B cell (primary cell): ENCODE data around the gene CRTC2. TPM values are rescaled to one million over a fixed set of nuclear protein-coding genes. Genes with fewer than 3 reads are reported as not detected.
A peak's percentile ranks its signal among the peaks of the same experiment; 100 is the strongest.

Experiments
- ATAC-seq: fragments of 200-7000 bp; cut with Tn5 transposase; one replicate; pipeline ENCODE4 v1.10.0; 2021; ENCODE audit warnings: low read depth, mild to moderate bottlenecking, moderate number of reproducible peaks, moderate library complexity
- CTCF ChIA-PET: fragments of 350-600 bp; sonication (Branson Sonifier 250); formaldehyde crosslinking; loops from one replicate; lab custom pipeline; 2021; ENCODE audit warnings: antibody characterized with exemption, inconsistent platforms; lab: Charles Lee
- POLR2A ChIA-PET: fragments of 350-600 bp; sonication (Branson Sonifier 250); formaldehyde crosslinking; loops from one replicate; lab custom pipeline; 2021; ENCODE audit warnings: antibody characterized with exemption; lab: Charles Lee
- DNase-seq: peaks from one replicate; pipeline ENCODE4 v3.0.0; 2013
- H2AFZ ChIP-seq: 2 replicates; pipeline ENCODE4 v1.6.1; 2012; ENCODE audit warnings: mild to moderate bottlenecking, low read depth, low read length; ENCODE audit not compliant: insufficient read depth, poor library complexity, severe bottlenecking
- H3K27ac ChIP-seq, 2 donors: 1 replicate in 1 of 2; 2 replicates in 1 of 2; pipeline ENCODE4 v1.5.1; 2012 to 2013; ENCODE audit warnings: low read length in 2 of 2, mild to moderate bottlenecking in 2 of 2, moderate library complexity in 1 of 2
- H3K27me3 ChIP-seq, 4 experiments: fragments of 200-600 bp in 1 of 4; sonication (generic) in 1 of 4; replicated peaks in 1 of 4; 1 replicate in 2 of 4; 2 replicates in 2 of 4; pipeline versions ENCODE4 v1.6.1 to v1.7.0; 2013 to 2016; ENCODE audit warnings: low read length in 3 of 4, mild to moderate bottlenecking in 2 of 4, mixed read lengths in 1 of 4, moderate library complexity in 1 of 4; ENCODE audit not compliant: insufficient read depth in 4 of 4, control insufficient read depth in 3 of 4; ENCODE audit errors: control extremely low read depth in 1 of 4
- H3K36me3 ChIP-seq, 2 experiments: replicated peaks in 1 of 2; 1 replicate in 1 of 2; 2 replicates in 1 of 2; pipeline versions ENCODE4 v1.6.1 to v1.7.1; 2013; ENCODE audit warnings: low read length in 1 of 2; ENCODE audit not compliant: insufficient read depth in 2 of 2, control insufficient read depth in 1 of 2; ENCODE audit errors: control extremely low read depth in 1 of 2, extremely low read depth in 1 of 2
- H3K4me1 ChIP-seq, 2 donors: fragments of 200-600 bp in 1 of 2; sonication (generic) in 1 of 2; 1 replicate in 1 of 2; 2 replicates in 1 of 2; pipeline versions ENCODE4 v1.5.1 to v1.6.1; 2013 to 2017; ENCODE audit warnings: low read length in 2 of 2; ENCODE audit not compliant: control insufficient read depth in 2 of 2, insufficient read depth in 2 of 2
- H3K4me2 ChIP-seq: replicated peaks from 2 replicates; pipeline ENCODE3; 2012; ENCODE audit warnings: mild to moderate bottlenecking, low read depth, low read length; ENCODE audit not compliant: poor library complexity, severe bottlenecking
- H3K4me3 ChIP-seq, 5 experiments: fragments of 200-600 bp in 1 of 5; sonication (generic) in 1 of 5; 1 replicate in 3 of 5; 2 replicates in 2 of 5; pipeline versions ENCODE4 v1.5.1 to v1.7.0; 2011 to 2016; ENCODE audit warnings: low read length in 4 of 5, mild to moderate bottlenecking in 4 of 5, low read depth in 2 of 5, control low read depth in 1 of 5, moderate library complexity in 1 of 5; ENCODE audit not compliant: insufficient read depth in 1 of 5; ENCODE audit errors: control extremely low read depth in 1 of 5, extremely low read depth in 1 of 5
- H3K79me2 ChIP-seq: fragments of 200-600 bp; sonication (generic); one replicate; pipeline ENCODE4 v1.6.0; 2016; ENCODE audit warnings: low read length; ENCODE audit not compliant: control insufficient read depth, insufficient read depth
- H3K9ac ChIP-seq: fragments of 200-600 bp; sonication (generic); 2 replicates; pipeline ENCODE4 v1.6.1; 2017; ENCODE audit warnings: mild to moderate bottlenecking, low read length, moderate library complexity
- H3K9me3 ChIP-seq, 3 donors: one replicate each; pipeline versions ENCODE4 v1.6.1 to v1.7.1; 2013; ENCODE audit warnings: low read length in 2 of 3; ENCODE audit not compliant: control insufficient read depth in 2 of 3, insufficient read depth in 1 of 3; ENCODE audit errors: control extremely low read depth in 1 of 3
- H4K20me1 ChIP-seq: 2 replicates; pipeline ENCODE4 v1.6.0; 2012; ENCODE audit warnings: mild to moderate bottlenecking, low read length; ENCODE audit not compliant: insufficient read depth, control insufficient read depth, poor library complexity, severe bottlenecking
- H3K27ac Mint-ChIP-seq: one replicate; pipeline ENCODE4 v1.8.0; 2021; ENCODE audit warnings: mixed read lengths
- H3K27me3 Mint-ChIP-seq: one replicate; pipeline ENCODE4 v1.8.0; 2021; ENCODE audit warnings: mixed read lengths
- H3K4me1 Mint-ChIP-seq: one replicate; pipeline ENCODE4 v1.8.0; 2021; ENCODE audit warnings: mixed read lengths
- H3K4me3 Mint-ChIP-seq: one replicate; pipeline ENCODE4 v1.8.0; 2021; ENCODE audit warnings: mixed read lengths
- H3K9me3 Mint-ChIP-seq: one replicate; pipeline ENCODE4 v1.8.0; 2022; ENCODE audit warnings: mixed read lengths; ENCODE audit not compliant: insufficient read depth
- EZH2 ChIP-seq: IDR thresholded peaks from 2 replicates; pipeline ENCODE4 v1.6.1; 2012; ENCODE audit warnings: borderline replicate concordance, low read depth, mild to moderate bottlenecking, moderate library complexity, low read length; ENCODE audit not compliant: insufficient read depth, poor library complexity, severe bottlenecking
- WGBS: methylation state at CpG from one replicate; pipeline ENCODE4 v1.1.5; 2013; ENCODE audit warnings: missing lambda C conversion rate; ENCODE audit not compliant: insufficient coverage; 5-methylcytosine and 5-hydroxymethylcytosine counted together
- intact Hi-C: fragments of 100-400 bp; cut with micrococcal nuclease; formaldehyde crosslinking; loops from one replicate; pipeline ENCODE4 v1.10.0; 2022
- polyA plus RNA-seq: library from polyadenylated mRNA; depleted of rRNA; stranded (reverse); fragments of >200 nt; gene quantifications from 2 replicates; pipeline ENCODE4 v1.2.3, GENCODE V29; 2012
- total RNA-seq, 2 donors: library from RNA; stranded (reverse); fragments of 120-200 nt in 1 of 2; gene quantifications; 1 replicate in 1 of 2; 2 replicates in 1 of 2; pipeline versions ENCODE4 v1.2.3 to v1.2.4, GENCODE V29; 2013 to 2022
- TF ChIP-seq, protein P1 (sequence below): fragments of 200-600 bp; IDR thresholded peaks from one replicate; pipeline ENCODE4 v1.8.0; 2022; ENCODE audit warnings: antibody characterized with exemption, mild to moderate bottlenecking

The CRTC2 gene
- total and polyA plus RNA-seq, 2 donors (not counting 1 experiment from before 2014, with no cell fraction given) = 94.6 to 157 TPM

DNA sequence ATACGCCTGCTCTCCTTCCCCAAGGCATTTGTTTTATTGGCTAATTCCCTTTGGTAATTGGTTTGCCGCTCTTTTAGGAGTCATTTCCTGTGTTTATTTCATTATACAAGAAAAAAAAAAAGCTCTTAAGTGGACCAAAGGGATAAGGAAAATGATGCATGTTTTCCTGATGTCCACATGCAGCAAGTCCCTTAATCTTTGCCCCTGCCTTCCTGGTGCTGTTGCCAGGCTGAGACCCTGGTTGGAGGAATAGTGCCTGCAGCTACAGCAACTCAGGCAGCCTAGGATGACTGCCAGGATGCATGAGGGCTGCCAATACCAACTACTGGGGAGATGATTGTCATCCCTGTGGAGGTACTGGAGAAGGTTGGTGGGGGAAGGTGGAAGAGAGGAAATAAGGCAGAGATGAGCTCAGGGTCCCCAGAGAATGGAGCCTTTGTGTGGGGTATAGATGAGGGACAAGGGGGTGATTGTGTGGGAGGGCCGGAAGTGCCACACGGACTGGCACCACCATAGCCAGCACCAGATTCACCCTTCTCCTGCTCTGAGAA is 29.5 kb downstream of the CRTC2 start:
- peaks cover 11 to 14% of the 10 kb centered on the region in 2 donors for H3K4me1 ChIP-seq
- no peaks in the 10 kb centered on the region for H3K9me3 ChIP-seq
- peak overlapping the region in 1 of 2 donors; percentile 48 for H3K27ac ChIP-seq
- peaks cover 8% of the 10 kb centered on the region for H3K79me2 ChIP-seq
- DNase-seq (no peak), ATAC-seq (no peak)
- no peak overlapping the region for H3K4me3 ChIP-seq
- POLR2A ChIA-PET = interaction anchor here (0.6 to 1.0 kb wide), 2 partner anchors 15 to 59 kb away, joined by 4 to 7 read pairs; no protein-coding TSS in a partner anchor
- no peak overlapping the region for H3K9ac ChIP-seq
- no peak overlapping the region for H2AFZ ChIP-seq
- Mint-ChIP-seq H3K27me3 (no peaks in the 10 kb centered on the region), H3K27ac (peak overlapping the region; percentile 21), H3K4me3 (no peak overlapping the region), H3K4me1 (peaks cover 2% of the 10 kb centered on the region), H3K9me3 (no peaks in the 10 kb centered on the region)
- intact Hi-C loops = no loop called here
- WGBS = no CpG with 5 or more reads among the region's 4 CpGs
- TF ChIP-seq, protein P1, sequence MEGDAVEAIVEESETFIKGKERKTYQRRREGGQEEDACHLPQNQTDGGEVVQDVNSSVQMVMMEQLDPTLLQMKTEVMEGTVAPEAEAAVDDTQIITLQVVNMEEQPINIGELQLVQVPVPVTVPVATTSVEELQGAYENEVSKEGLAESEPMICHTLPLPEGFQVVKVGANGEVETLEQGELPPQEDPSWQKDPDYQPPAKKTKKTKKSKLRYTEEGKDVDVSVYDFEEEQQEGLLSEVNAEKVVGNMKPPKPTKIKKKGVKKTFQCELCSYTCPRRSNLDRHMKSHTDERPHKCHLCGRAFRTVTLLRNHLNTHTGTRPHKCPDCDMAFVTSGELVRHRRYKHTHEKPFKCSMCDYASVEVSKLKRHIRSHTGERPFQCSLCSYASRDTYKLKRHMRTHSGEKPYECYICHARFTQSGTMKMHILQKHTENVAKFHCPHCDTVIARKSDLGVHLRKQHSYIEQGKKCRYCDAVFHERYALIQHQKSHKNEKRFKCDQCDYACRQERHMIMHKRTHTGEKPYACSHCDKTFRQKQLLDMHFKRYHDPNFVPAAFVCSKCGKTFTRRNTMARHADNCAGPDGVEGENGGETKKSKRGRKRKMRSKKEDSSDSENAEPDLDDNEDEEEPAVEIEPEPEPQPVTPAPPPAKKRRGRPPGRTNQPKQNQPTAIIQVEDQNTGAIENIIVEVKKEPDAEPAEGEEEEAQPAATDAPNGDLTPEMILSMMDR = no peak
- TF ChIP-seq EZH2 = no peak
- peaks cover 16% of the 10 kb centered on the region for H4K20me1 ChIP-seq
- no peak overlapping the region for H3K4me2 ChIP-seq
- H3K36me3 ChIP-seq = peaks cover 0 to 41% of the 10 kb centered on the region in 2 experiments
- CTCF ChIA-PET = interaction anchor here (1.3 kb wide), 1 partner anchor 16 kb away, joined by 5 read pairs; no protein-coding TSS in a partner anchor
- H3K27me3 ChIP-seq = no peaks in the 10 kb centered on the region

DNA sequence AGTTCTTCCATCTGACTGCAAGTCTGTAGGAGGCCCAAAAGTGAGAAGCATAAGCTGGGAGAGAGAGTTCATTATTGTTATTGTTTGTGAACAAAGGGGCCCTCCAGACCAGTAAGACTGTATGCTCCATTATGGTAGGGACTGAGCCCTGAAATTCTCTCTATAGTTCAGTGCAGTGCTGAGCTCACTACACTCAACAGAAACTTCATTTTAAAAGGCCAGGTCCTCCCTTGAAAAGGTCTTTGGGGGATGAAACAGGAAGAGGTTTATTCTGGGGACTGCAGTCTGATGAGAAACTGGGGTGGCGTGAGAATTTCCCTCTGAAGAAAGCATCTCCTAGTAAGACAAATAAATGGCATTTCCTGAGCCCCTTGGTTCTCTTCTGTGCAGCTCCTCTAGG is 30.2 kb downstream of the CRTC2 start:
- Histone ChIP-seq H3K4me3 (no peak overlapping the region), H3K27me3 (no peaks in the 10 kb centered on the region), H2AFZ (no peak overlapping the region), H4K20me1 (peaks cover 15% of the 10 kb centered on the region), H3K79me2 (peaks cover 14% of the 10 kb centered on the region), H3K27ac (peak overlapping the region in 1 of 2 donors; percentile 48), H3K4me2 (no peak overlapping the region), H3K9me3 (no peaks in the 10 kb centered on the region), H3K9ac (no peak overlapping the region), H3K4me1 (peaks cover 15 to 18% of the 10 kb centered on the region in 2 donors), H3K36me3 (peaks cover 0 to 35% of the 10 kb centered on the region in 2 experiments)
- intact Hi-C loops = no loop called here
- no peak for TF ChIP-seq EZH2
- TF ChIP-seq, protein P1 = no peak
- no peaks in the 10 kb centered on the region for H3K27me3 Mint-ChIP-seq
- H3K4me3 Mint-ChIP-seq = no peak overlapping the region
- ChIA-PET CTCF (no interaction called here), POLR2A (interaction anchor here (1.0 to 1.1 kb wide), 2 partner anchors 17 to 60 kb away, joined by 4 to 5 read pairs; no protein-coding TSS in a partner anchor)
- H3K9me3 Mint-ChIP-seq = no peaks in the 10 kb centered on the region
- peak overlapping the region; percentile 21 for H3K27ac Mint-ChIP-seq
- DNase-seq = no peak
- peaks cover 6% of the 10 kb centered on the region for H3K4me1 Mint-ChIP-seq
- whole genome bisulfite sequencing = no CpG with 5 or more reads among the region's 1 CpG
- no peak for ATAC-seq
